Right ventricle myocardium superior (tissue), 1 donor: ENCODE results near the gene ESX1. TPM values are rescaled to one million over a fixed set of nuclear protein-coding genes. Genes with fewer than 3 reads are reported as not detected.
"Not testable (repeated sequence)": the region's sequence is repeated elsewhere in the genome, so short reads cannot be mapped to it uniquely, and the experiment has no call there.

ENCODE experiments used
- ATAC-seq: fragments of 200-7000 bp; cut with Tn5 transposase; one replicate; pipeline ENCODE4 v1.9.1; 2020; ENCODE audit warnings: mild to moderate bottlenecking; ENCODE audit not compliant: poor library complexity
- DNase-seq: peaks from one replicate; pipeline ENCODE4 v3.0.0-alpha.2; 2020
- intact Hi-C: fragments of 100-400 bp; cut with DNase I; formaldehyde crosslinking; loops from one replicate; pipeline ENCODE4 v1.11.2; 2022
- long read RNA-seq: library from polyadenylated mRNA; unstranded; transcript quantifications from one replicate; pipeline ENCODE4 v2.0.0, GENCODE V29; 2021
- total RNA-seq: library from RNA; stranded (reverse); fragmentation: NEBNext Ultra II Directional; extraction: Animal tissue kit (Norgen Biotek cat#: 25700); gene quantifications from one replicate; pipeline ENCODE4 v1.2.1, GENCODE V29; 2021
- donor health status: DM: no; HTN: yes; CAD: no; lungs with severe emphysema.

The ESX1 gene
- not detected for total RNA-seq
- long read RNA-seq, result 0 reads

DNA sequence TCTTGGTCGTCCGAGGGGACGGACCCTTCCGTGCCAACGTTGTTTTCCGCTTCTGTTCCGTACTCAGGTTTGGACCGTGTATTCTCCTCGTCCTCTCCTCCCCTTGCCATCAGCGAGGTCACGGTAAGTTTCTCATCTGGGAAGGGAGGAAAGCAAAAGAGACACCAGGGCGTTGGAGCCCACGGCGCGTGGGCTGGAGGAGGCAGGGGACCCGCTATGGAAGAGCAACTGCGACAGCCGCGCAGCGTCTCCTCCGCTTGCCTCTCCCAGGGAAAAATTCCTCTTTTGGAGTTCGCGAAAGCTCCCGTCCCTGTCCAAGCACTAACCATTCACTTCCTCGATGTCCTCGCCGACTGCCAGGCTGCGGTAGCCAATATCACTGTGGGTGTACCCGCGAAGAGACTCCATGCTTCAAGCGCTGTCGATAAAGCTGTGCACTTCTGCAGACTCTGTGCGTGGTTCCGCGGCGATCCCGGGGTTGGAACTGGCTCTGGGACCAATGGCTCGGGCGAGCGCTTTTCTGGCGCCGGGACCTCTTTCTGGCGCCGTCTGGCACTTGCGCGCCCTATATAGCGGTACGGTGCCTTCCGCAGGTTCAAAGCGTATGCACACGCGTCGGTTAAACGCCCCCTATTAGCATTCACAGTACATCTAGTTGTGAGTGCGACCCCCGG, at the start of gene ESX1:
Gene ESX1 (minus strand): TSS at position 492 of the 674 bp plus-strand sequence. CDS start 84 bp downstream, at position 408.
- intact Hi-C loops, result no loop called here
- no peak for ATAC-seq

DNA sequence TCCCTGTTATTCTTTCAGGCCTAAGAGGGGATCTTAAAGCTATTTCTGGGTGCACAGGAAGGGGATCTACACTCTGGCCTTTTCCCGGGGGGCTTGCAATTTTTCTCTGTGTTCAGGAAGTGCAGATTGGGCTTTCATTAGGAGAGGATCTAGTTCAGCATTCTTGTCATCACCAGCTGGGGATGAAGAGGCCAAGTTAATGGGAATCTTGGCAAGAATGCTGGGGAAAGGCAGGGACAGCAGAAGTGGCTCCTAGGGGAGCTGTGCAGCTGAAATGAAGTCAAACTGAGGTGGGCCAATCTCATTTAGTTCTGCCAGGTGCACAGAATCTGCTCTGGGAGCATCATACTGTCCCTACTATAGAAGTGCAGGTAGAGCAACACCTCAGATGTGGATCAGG, 40.9 kb upstream of the ESX1 start:
- ATAC-seq, result no peak
- intact Hi-C loops, result no loop called here
- DNase-seq, result no peak

More for the DNA sequence above, at the start of gene ESX1:
- DNase-seq, result no peak

DNA sequence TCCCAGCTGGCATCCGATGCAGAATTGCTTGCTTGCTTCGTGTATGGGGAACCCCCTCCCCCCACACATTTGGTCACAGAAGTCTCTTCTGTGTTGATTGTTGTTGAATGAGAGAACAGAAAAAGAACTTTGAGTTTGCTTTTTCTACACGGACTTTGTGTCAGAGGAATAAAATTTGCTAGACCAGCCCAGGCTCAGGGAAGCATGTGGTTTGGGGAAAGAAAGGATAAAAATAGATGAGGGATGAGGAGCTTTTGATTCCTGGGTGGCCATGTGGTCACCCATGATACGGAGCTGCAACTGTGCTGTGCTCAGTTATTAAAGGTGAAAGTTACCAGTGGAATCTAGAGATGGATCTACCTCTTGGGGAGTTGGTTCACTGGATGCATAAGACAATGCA, 34.2 kb upstream of the ESX1 start:
- ATAC-seq (no peak), DNase-seq (no peak)
- intact Hi-C loops, result no loop called here

DNA sequence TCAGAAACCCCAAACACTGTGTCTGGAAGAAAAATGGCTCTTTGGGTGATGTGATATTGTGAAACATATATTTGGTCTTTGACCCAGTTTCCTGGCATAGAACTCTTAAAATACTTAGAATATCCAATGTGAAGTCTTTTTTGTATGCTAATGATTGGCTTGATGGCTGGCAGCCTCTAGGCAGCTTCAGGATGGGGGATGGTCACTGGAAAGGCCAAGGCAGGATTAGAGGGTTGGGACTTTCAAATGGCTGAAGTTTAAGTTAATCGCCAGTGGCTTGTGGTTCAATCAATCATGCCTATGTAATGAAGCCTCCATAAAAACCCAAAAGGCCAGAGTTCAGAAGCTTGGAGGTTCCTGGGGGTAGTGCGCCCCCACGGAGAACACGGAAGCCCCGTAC, 33.5 kb upstream of the ESX1 start:
- intact Hi-C loops, result no loop called here
- ATAC-seq, result no peak

DNA sequence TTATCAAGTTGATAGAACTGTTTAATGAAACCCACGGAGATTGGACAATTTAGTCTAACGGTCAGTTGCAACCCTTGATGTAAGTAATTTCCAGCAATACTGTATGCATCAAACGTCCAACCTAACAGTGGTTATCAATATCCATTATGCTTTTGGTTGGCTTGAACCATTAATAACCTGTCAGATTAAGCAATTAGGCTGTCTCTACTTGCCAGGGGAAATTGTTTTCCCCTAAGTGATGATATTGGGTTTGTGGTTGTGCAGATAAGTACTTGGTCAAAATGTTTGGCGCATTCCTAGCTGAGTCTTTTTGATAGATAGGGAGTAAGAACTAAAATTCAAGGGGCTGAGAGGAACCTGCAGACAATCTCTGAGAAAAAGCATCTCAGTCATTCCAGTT, 30.5 kb upstream of the ESX1 start:
- DNase-seq, result no peak
- no peak for ATAC-seq
- intact Hi-C loops, result no loop called here

More for the DNA sequence above, 33.5 kb upstream of the ESX1 start:
- DNase-seq, result no peak

DNA sequence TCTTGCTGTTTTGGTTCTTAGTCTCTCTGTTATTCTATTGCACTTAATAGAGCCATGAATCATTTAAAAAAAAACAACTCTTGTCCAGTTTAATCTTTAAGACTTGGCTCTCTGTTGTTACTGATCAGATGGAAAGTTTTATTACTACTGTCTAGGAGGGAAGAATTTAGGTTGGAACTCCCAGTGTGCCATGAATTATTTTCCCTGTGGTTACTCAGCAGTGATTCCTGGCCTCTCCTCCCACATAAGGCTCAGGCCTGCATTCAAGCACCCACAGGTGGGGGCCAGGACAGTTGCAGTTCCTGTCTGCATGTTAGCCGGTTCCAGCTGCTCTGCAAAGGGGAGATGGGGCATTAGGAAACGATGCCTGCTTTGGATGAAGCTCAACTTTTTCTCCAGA, 29.8 kb upstream of the ESX1 start:
- DNase-seq (no peak), ATAC-seq (no peak)
- intact Hi-C loops, result no loop called here

DNA sequence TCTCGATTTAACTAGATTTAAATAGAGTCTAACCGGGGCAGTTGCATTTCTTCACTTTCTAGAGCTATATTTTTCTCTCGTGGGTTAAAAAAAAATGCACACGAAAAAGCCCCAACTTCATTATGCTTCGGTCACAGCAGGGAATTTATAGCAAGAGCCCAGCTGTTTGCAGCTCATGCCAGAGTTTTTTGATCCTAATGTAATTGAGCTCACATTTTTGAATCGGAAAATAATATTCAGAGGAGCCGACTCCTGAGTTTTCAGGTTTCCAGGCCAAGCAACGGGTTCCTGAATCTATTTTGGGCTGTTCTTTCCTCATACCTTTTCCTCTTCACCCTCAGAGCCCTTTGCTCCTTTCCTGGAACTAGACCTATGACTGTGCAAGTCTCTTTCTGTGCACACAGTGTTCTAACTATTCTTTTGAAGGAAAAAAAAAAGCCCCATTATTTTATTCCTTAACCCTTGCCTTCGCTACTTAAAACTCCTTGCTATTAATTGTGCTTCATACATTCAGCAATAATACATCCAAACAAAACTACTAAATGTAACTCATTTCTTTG, 27.5 kb upstream of the ESX1 start:
- no peak for ATAC-seq
- intact Hi-C loops, result no loop called here
- DNase-seq, result no peak

DNA sequence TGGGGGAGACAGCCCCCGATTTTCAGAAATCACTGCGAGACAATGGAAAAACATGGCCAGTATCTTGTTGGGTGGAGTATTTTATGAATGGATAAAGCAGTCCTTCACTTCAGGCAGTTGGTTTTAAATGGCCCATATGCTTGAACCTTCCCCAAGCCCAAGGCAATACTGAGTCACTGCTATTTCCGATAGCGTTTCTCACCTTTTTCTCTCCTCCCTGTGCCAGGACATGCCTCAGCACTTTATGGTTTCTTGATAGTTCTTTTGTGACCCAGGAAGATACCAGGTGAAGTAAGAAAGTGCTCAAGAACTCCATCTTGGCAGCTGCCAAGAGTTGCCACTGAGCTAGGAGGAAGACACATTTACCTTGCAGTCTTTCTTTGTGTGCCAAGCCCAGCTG, 26.8 kb upstream of the ESX1 start:
- ATAC-seq, result no peak
- DNase-seq, result no peak
- intact Hi-C loops, result no loop called here

DNA sequence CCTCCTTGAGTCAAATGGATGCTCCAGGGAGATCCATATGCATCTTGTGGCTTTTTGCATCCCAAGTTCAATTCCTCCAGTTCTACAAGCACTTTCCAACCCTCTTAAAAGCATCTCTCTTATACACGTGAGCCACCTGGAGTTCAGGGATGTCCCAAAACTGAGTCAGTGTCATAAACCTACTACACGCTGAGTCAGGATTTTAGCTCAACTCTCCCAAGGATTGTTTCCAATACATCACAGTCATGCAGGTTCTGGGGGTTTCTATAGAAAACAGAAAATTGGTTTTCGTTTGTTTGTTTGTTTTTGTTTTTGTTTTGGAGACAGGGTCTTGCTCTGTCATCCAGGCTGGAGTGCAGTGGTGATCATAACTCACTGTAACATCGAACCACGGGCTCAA, 25.9 kb upstream of the ESX1 start:
- DNase-seq, result no peak
- intact Hi-C loops, result no loop called here
- no peak for ATAC-seq

DNA sequence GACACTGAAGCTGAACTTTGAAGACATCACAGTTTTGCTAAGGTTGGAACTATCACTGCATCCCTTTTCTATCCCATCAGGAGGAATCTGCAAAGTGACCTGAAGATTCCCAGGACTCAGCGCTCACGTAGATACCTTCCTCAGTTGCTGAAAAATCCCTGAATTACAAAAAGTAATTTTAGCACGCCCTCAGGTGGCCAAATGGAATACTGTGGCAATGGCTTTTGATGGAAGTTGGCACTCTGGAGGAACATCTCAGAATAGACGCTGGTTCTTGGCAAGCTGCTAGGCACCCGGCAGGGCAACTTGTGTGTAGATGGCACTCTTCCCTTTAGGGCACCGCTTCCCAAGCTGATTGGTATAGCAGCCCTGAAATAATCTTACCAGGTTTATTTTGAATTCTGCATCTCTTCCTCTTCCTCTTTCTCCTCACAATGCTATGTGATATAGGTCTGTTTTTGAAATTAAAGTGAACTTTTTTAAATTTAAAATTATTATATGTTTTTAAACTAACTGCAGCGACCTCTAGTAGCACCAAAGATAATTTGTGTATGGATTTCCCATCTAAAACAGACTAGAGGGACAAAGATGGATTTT, 16.3 kb upstream of the ESX1 start:
- intact Hi-C loops, result no loop called here
- ATAC-seq (peak; percentile 85), DNase-seq (peak; percentile 42)

DNA sequence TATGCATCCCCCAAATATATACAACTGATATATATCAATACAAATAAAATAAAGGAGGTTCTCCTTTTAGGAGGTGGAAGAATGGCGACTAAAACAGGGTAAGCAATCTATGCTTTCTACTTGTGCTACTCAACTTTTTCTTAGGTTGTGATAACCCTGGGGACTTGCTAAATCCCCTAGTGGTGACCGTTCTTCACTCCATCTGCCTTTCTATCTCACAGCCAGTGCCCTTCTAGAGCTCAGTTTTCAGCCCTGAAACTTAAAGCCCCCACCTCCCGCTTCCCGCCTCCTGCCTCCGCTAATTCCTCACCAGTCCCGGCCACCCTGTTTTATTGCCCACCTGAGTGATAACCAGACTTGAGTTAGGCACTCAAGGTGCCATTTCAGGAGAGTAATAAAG, 15.5 kb upstream of the ESX1 start:
- ATAC-seq (no peak), DNase-seq (no peak)
- intact Hi-C loops, result no loop called here

DNA sequence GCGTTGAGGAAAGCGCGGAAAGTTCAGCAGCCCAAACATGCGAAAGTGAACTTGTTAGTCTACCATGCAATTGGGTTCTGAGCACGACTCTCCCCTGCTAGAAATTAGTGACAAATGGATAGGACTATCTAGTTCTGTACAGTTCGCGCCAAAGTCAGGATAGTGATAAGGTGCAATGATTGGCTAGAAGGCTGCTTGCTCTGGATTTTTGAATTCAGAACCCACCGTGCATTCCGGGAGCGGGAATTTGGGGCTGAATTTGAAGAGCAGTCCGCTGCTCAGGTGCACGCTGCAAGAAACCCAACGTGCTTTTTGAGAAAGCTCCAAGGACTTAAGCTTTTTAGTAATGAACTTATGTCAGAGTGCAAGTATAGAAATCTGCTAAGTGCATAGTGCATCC, 732 bp upstream of the ESX1 start:
- ATAC-seq, result no peak
- intact Hi-C loops, result no loop called here
- DNase-seq, result no peak

DNA sequence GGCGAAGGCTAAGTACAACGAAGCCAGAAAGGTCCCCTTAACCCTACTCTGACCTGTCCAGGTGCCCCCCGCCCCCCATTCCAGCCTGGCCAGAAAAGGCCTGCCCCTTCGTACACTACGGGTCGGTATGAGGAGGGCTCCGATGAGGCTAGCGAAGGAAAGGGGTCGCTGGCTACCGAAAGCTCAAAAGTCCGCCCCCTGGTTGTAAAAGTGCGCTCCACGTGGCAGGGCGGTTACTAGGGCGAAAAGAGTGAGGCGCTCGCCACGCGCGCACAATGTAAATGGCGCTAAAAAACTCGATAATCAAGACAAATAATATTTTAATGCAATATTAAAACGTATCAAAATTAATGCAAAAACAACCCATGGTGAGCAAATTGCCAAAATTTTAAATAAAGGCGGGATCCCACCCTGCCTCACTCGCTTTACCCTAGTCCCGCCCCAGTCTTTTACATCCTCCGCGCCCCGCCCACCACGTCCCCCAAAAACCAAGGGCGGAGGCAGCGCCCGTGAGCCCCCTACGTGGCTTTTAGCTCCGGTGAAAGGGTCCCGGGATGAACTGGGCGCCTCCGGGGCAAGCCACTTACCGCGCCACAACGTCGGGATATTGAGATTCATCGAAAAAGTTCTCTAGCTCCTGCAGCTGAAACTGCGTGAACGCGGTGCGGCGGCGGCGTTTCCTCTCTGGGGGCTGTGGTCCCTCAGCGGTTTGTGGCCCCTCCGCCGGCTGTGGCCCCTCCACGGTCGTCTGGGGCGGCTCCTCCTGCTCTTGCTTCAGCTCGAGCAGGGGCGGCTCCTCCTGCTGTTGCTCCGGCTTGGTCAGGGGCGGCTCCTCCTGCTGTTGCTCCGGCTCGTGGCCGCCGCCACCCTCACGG, 929 bp downstream of the ESX1 start:
- ATAC-seq (no peak), DNase-seq (no peak)
- intact Hi-C loops, result no loop called here

DNA sequence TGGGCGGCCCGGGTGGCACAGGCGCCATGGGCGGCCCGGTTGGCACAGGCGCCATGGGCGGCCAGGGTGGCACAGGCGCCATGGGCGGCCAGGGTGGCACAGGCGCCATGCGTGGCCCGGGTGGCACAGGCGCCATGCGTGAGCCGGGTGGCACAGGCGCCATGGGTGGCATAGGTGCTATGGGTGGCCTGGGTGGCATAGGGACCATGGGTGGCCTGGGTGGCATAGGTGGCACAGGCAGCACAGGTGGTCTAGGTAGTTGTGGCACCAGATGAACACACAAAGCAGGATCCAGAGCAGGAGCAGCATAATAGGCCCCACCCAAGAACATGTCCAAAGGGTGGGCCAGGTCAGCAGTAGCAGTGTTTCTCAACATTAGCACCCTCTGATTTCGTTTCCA, 4.3 kb downstream of the ESX1 start:
- no peak for DNase-seq
- no peak for ATAC-seq

DNA sequence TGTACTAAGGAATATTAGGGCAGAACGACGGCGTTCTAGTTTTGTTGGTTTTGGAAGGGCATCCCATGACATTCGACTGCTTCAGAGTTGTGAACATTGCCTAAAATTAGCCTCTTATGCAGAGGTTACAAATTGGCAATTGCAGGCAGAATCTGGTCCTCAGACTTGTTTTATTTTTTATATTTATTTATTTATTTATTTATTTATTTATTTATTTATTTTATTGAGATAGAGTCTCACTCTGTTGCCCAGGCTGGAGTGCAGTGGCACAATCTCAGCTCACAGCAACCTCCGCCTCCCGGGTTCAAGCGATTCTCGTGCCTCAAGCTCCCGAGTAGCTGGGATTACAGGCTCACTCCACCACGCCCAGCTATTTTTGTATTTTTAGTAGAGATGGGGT, 24.7 kb downstream of the ESX1 start:
- DNase-seq, ATAC-seq, intact Hi-C loops: not testable (repeated sequence)

More for the DNA sequence above, 4.3 kb downstream of the ESX1 start:
- intact Hi-C loops, result no loop called here

DNA sequence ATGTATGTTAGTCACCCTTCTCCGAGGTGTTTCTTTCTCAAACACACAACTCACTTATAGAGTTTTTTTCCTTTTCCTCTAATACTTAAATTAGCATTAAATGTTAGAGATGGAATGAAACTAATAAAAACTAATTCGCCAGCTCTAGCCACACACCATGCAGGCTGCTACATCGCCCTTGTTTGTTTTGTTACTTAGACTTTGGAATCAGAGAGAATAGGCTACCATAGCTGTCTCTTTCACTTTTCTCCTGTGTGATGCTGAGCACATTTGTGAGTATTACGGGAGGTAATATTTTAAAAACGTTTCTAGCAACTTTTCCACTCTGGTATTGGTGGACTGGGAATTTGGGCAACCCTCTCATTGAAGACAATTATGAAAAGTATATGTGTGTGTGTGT, 43.5 kb downstream of the ESX1 start:
- DNase-seq, result no peak
- no peak for ATAC-seq
- intact Hi-C loops, result no loop called here

DNA sequence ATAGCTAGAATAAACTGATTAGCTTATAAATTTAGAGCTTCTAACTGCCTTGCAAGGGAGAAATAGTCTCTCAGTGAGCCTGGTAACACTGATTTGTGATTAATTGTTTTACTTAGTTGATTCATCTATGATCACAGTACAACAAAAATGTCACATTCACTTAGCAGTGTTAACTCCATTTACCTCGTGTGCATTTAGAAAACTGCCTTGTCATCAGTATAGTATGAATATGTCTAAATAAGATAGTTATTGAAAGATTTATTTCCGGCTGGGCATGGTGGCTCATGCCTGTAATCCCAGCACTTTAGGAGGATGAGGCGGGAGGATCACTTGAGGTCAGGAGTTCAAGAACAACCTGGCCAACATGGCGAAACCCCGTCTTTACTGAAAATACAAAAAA, 49.2 kb downstream of the ESX1 start:
- no peak for ATAC-seq
- intact Hi-C loops, result no loop called here
- no peak for DNase-seq
